MM.1S (cell line): ENCODE measurements around the gene TBC1D16.

Source experiments
- CTCF ChIP-seq: fragments of 300-600 bp; sonication (generic); IDR thresholded peaks from 2 replicates; pipeline ENCODE4 v1.5.1; 2016; ENCODE audit warnings: antibody characterized with exemption, low read length, mixed read lengths
- EZH2 ChIP-seq: fragments of 300-600 bp; sonication (generic); optimal IDR thresholded peaks from 2 replicates; pipeline ENCODE3; 2017; ENCODE audit warnings: low read depth, mild to moderate bottlenecking, antibody characterized with exemption, low read length, mixed read lengths

GRCh38 chr17:79991140-79991923 is 44.3 kb downstream of the TBC1D16 start:
- TF ChIP-seq EZH2 (no peak), CTCF (peak; percentile 29; the same call in 1 of the 2 replicates)
